Renal cortex interstitium (tissue), 11 donors: ENCODE data around the gene KIAA1671. TPM values are rescaled to one million over a fixed set of nuclear protein-coding genes. Genes with fewer than 3 reads are reported as not detected.
"Not testable (repeated sequence)": the region's sequence is repeated elsewhere in the genome, so short reads cannot be mapped to it uniquely, and the experiment has no call there.

Experiments
- DNase-seq, 11 donors: peaks; one replicate each; pipeline ENCODE4 v3.0.0-alpha.2; 2013; ENCODE audit warnings: low read depth in 9 of 11, low spot score in 4 of 11; ENCODE audit errors: extremely low read depth in 1 of 11
- polyA plus RNA-seq, 3 donors: library from polyadenylated mRNA; unstranded; fragments of 120-200 nt; gene quantifications; one replicate each; pipeline ENCODE4 v1.2.1, GENCODE V29; 2013; ENCODE audit not compliant: insufficient read length in 3 of 3

KIAA1671 gene
- polyA plus RNA-seq, 3 donors = 24.5 to 26.0 (median 25.9) TPM

DNA sequence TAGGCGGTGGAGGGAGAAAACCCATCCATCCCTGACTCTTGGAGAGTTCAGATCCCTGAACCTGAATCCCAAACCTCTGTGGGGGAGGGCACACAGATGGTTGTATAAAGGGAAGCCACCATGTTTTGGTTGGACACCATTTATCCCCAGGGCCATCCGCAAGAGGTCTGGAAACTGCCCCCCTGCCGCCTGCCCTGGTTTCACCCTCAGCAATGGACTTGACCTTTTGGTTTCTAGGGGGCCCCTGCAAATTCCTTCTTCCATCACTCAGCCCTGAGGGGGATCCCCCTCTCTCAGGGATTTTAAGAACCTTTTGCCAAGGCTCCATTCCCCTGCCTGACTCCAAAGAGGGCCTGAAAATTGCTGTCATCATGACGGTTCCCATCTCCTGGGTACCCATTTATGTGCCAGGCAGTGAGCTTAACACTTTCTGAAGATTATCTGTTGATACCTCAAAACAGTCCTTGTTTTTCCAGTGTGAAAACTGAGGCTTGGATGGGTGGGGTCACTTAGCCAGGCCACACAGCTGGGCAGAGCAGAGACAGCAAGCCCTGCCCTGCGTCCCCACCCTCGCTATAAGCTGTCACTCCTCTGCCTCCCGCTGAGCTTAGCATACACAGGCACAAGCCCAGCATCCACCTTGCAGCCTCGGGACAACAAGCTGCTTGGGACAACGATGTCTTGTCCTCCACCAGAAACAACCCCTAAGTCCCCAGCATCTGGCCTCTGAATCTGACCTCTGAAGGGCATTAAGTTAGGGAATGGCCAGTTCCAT, 213.9 kb downstream of the KIAA1671 start:
- no peak for DNase-seq

DNA sequence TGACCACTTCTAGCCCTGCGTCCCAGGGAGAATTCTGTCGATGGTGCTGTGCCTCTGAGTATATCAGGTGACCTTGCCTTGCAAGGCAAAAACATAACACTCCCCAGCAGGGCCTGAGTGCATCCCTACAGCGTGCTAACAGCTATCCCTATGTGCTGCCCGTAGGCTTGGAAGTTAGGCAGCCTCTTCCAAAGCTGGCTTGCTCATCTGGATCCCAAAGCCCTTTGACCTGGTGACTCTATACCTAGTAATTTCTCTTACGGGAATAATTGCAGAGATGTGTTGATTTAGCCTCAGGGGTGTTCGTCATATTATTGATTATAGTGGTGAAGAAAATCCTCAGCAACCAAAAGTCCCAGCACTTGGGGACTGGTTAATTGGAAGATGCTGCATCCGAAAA, 214.6 kb downstream of the KIAA1671 start:
- DNase-seq = no peak

GRCh38 chr22:25167834-25168601, 215.5 kb downstream of the KIAA1671 start:
- no peak for DNase-seq

GRCh38 chr22:25169278-25170031, 216.9 kb downstream of the KIAA1671 start:
- DNase-seq = no peak

GRCh38 chr22:25170426-25170980, 218.0 kb downstream of the KIAA1671 start:
- DNase-seq = no peak

GRCh38 chr22:25172153-25172552, 219.6 kb downstream of the KIAA1671 start:
- no peak for DNase-seq

DNA sequence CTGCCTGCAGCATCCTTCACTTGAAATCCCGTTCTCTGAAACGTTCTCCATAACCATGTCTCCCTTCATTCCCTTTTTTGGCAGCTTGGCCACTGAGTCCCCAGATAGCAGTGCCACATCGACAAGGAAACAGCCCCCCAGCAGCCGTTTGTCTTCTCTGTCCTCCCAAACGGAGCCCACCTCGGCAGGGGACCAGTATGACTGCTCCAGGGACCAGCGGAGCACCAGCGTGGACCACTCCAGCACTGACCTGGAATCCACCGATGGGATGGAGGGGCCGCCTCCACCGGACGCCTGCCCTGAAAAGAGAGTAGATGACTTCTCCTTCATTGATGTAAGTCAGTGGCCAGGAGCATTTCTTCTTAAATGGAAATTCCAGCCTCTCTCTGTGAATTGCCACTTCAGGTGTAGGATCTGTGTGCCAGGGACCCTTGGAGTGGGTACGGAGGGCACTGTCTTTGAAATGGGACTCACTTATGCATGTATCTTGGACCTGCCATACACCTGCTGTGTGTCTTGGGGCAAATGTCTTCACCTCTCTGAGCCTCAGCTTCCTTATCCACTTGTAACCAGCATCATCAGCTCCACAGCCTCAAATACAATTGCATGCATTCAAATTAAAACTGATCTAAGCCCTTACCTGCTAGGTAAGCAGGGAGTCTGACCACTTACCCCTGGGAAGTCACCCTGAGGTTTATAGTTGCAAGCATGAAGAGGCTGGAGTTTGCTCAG, 221.8 kb downstream of the KIAA1671 start:
- DNase-seq = no peak

DNA sequence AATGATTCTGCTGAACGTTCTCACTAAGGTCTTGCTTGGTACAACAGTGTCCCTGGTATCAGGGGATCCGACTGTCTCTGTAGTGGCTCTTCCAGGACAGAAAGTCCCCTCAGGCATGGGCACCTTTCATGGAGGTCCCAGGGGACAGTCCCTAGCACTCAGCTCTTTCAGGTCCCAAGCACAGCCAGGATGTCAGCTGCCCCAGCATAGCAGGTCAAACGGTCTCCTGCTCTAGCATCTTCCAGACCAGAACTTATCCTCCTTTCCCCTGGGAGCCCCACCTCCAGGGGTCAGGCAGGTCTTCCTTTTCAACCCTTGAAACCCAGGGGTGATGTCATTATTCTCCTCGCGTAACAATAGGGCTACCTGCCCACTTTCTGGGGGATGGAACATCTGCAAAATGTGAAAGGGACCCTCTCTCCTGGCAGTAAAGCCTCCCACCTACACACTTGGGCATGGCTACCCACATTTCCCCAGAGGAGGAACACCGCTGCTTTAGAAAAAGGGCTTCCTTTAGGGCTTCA, 222.4 kb downstream of the KIAA1671 start:
- DNase-seq = no peak

DNA sequence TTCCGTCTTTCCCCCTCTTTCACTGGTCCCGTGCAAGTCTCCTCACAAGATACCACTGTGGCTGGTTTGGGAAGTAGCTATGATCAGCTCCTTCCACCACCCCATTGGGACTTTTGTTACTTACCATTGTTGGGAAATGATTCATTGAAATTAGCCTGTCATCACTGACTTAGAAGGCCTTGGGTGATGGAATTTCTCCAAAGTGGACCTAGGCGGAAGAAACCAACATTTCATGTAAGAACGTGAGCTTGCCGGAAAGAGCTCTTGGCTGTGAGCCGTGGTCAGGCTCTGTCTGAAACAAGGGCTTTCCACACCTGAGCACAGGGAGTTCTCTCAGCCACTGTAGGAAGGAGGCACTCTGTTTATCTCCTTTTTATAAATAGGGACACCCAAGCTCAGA, 223.7 kb downstream of the KIAA1671 start:
- DNase-seq = no peak

- no peak for DNase-seq
These were observed 224.3 kb downstream of the KIAA1671 start for GRCh38 chr22:25176799-25177198.

DNA sequence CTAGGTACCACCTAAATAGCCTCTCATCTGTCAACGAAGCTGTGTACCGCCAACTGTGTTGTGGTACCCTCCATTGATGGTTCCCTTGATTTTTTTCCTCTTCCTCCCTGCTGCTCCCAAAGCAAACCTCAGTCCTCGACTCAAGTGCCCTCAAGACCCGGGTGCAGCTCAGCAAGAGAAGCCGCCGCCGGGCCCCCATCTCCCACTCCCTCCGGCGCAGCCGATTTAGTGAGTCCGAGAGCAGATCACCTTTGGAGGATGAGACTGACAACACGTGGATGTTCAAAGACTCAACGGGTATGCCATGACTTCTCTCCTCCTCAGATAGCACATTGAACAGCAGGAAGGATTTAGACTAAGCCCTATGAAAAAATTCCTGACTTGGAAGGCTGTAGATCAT, 224.7 kb downstream of the KIAA1671 start:
- DNase-seq = no peak

- no peak for DNase-seq
These were observed 225.4 kb downstream of the KIAA1671 start for GRCh38 chr22:25177895-25178294.

- not testable (repeated sequence) for DNase-seq
These were observed 225.8 kb downstream of the KIAA1671 start for GRCh38 chr22:25178348-25178747.

DNA sequence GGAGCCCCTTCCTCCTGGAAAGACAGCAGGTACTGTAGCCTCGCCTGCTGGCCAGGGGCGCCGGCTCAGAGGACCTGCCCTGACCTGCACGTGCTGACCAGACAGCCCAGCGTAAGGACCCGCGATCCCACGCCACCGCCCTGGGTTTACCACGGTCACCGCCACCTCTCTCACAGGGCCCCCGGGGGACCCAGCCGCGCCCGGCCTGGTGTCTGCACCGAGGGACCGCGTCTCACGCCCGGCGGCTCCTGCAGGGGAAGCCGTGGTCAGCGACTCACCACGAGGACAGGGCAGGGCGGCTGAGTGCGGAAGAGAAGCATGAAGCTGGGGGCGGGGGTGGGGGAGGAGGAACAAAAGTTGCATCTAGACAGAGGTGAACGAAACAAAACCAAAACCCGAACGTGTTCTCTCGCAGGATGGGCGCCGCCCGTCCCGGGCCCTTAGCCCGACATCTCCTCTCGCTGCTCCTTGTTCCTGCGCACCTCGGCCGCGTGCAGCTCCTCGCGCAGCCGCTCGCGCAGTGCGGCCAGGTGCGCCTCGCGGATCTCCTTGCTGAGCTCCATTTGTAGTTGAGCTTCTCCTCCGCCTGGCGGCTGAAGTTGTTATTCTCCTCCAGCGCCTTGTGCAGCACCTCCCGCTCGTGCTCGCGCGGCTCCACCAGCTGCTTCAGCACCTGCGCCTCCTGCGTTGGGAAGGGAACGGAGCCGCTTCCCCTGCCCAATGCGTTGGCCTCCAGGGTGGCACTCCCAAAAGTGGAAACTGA, 226.5 kb downstream of the KIAA1671 start:
- DNase-seq = peak in 2 of 11 donors; percentile 13 to 21

DNA sequence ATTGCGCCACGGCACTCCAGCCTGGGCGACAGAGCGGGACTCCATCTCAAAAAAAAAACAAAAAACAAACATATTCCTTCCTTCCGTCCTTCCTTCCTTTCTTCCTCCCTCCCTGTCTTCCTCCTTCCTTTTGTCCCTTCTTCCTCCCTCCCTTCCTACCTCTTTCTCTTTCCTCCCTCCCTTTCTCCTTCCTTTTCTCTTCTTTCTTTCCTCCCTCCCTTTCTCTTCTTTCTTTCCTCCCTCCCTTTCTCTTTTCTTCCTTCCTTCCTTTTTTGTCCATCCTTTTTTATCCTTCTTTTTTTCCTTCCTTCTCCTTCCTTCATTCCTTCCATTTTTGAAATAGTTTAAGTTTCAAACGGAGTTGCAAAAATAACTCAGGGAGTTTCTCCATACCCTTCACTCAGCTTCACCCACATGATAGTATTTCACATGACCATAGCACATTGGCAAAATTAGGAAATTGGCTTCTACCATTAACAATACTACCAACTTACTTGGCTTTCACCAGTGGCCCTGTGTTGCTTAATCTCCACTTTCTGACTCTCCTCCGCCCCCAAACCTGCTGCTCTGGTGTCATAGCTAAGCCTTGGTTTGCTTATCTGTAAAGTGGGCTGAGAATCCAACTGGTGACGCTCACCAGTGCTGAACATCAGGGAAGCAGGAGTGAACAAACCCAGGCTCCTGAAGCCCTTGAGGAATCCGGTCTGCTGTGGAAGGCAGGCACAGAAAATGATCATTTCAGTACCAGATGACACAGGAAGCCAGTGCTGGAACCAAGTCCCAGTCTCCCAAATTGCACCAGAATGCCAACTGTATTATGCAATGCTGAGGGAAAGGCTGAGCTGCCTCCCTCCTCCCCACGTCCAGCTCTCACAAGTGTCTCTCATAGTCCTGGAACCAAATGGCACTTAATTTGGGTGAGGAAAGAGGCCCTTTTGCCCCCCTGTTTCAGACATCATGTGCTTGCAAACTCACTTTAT, 229.9 kb downstream of the KIAA1671 start:
- DNase-seq = no peak

DNA sequence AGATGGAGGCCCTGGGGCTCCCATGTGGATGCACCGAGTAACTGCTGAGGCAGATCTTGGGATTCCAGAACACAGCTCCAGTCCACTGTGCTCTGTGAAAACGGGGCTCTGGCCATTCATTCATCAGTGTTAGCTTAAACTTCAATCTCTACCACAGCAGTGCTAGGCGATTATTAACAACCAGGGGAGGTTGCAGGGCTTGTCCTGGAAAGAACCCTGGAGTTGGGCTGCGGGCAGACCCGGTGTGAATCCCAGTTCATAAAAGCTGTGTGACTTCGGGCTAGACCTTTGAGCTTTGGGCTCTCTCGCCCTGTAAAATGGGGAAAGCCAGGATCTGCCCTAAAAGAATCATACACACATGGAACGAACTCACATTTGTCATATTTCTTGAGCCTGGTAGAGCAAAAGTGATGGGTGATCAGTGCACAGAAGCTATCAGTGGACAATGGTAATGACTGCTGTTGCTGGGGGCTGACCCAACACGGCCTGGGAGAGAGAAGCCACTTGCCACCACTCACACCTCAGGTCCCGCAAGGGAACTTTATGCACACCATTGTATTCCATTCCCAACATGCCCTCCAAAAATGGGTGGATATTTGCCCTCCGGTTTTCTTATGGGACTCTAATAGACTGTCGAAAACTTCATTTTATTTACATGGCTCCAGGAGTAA, 231.6 kb downstream of the KIAA1671 start:
- peak in 2 of 11 donors; percentile 14 to 37 for DNase-seq
